ENCODE measurements around the gene ZNF26. TPM values are rescaled to one million over a fixed set of nuclear protein-coding genes. Genes with fewer than 3 reads are reported as not detected.
"Not testable (repeated sequence)": the region's sequence is repeated elsewhere in the genome, so short reads cannot be mapped to it uniquely, and the experiment has no call there.

Gene ZNF26, protein sequence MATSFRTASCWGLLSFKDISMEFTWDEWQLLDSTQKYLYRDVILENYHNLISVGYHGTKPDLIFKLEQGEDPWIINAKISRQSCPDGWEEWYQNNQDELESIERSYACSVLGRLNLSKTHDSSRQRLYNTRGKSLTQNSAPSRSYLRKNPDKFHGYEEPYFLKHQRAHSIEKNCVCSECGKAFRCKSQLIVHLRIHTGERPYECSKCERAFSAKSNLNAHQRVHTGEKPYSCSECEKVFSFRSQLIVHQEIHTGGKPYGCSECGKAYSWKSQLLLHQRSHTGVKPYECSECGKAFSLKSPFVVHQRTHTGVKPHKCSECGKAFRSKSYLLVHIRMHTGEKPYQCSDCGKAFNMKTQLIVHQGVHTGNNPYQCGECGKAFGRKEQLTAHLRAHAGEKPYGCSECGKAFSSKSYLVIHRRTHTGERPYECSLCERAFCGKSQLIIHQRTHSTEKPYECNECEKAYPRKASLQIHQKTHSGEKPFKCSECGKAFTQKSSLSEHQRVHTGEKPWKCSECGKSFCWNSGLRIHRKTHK
- total RNA-seq (1 to 10 TPM; 2.8 to 6.2 (median 4.1) TPM), polyA plus RNA-seq (1 to 10 TPM; 2.3 to 3.0 TPM)
- long read RNA-seq, donor 1, full-length matches to known transcripts, result 4 of 5 reads
- long read RNA-seq, donor 1, partial matches to known transcripts, result 0 of 5 reads
- long read RNA-seq, donor 1, other reads (novel, unspliced or antisense), result 1 of 5 reads
- long read RNA-seq, donor 2, full-length matches to known transcripts, result 4 of 6 reads
- long read RNA-seq, donor 2, partial matches to known transcripts, result 0 of 6 reads
- long read RNA-seq, donor 2, other reads (novel, unspliced or antisense), result 2 of 6 reads
- long read RNA-seq, donor 3, full-length matches to known transcripts, result 8 of 14 reads
- long read RNA-seq, donor 3, partial matches to known transcripts, result 0 of 14 reads
- long read RNA-seq, donor 3, other reads (novel, unspliced or antisense), result 6 of 14 reads

DNA sequence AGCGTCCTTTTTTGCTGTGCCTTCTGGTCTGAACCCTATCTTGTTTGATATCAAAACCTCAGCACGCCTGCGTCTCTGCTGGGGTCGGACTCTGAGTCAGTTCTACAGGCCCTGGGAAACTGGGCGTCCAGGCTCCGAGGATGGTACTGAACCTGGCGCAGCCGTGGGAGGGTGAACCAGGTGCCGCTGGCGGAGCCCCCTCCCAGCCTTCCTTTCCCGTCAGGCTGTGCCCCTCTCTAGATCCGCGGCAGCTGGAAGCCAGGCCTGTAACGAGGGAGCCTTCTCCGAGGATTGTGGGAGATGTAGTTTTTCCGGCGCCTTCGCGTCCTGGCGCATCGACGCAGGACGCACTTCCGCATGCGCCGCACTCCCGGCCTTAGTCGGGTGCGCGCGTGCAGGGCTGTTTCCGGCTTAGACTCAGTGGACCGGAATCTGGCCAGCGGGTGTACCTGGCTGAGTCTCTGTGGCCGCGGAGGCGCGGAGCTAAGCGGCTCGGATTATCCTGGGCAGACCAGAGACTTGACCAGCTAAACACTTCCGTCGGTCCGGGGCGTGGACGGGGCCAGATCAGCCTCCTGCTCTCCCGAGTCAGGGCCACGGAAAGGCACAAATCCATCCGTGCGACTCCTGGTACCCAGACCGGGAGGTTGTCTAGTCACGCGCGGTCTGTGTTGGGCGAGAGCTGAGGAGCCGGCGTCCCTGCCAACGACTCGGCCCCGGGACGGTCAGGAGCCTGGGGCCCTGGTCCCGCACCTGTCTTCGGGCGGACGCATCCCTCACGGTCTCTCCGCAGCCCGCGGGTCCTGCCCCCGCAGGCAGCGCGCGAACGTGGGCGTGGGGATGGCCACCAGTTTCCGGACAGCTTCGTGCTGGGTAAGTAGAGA is at the start of gene ZNF26:
Gene ZNF26 (plus strand): TSS at position 367 of the 884 bp plus-strand sequence. CDS start 474 bp downstream, at position 841.
- no peaks in the 10 kb centered on the region for H3K27me3 ChIP-seq
- H3K9me3 ChIP-seq, result peaks cover 0 to 44% (median 11%) of the 10 kb centered on the region in 11 donors
- TF ChIP-seq, protein P1, sequence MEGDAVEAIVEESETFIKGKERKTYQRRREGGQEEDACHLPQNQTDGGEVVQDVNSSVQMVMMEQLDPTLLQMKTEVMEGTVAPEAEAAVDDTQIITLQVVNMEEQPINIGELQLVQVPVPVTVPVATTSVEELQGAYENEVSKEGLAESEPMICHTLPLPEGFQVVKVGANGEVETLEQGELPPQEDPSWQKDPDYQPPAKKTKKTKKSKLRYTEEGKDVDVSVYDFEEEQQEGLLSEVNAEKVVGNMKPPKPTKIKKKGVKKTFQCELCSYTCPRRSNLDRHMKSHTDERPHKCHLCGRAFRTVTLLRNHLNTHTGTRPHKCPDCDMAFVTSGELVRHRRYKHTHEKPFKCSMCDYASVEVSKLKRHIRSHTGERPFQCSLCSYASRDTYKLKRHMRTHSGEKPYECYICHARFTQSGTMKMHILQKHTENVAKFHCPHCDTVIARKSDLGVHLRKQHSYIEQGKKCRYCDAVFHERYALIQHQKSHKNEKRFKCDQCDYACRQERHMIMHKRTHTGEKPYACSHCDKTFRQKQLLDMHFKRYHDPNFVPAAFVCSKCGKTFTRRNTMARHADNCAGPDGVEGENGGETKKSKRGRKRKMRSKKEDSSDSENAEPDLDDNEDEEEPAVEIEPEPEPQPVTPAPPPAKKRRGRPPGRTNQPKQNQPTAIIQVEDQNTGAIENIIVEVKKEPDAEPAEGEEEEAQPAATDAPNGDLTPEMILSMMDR (IDR thresholded peaks at IDR 0.05), result no peak
- peaks cover 0 to 36% (median 17%) of the 10 kb centered on the region in 9 donors for H3K36me3 ChIP-seq
- H3K4me3 ChIP-seq, result peak within 1 kb of the TSS; percentile 83 to 99 (median 94)
- intact Hi-C loops (cut with DNase I), result loop anchor here in 8 of 10 donors (1.0 to 10.0 kb wide), 9 partner anchors 29 to 195 kb away; partner anchors contain the start of genes ZNF84 (in 7 of the 8), ZNF140 (in 3 of the 8), ZNF605 (in 2 of the 8) and ZNF268 (in 1 of the 8)
- DNase-seq (peak; percentile 89 to 93), ATAC-seq (peak; percentile 99 to 100 (median 100))
- 1% methylated on average over 76 of the region's 76 CpGs for WGBS, 2 donors
- H3K27ac ChIP-seq, result peak within 1 kb of the TSS; percentile 44 to 92 (median 89)
- H3K4me1 ChIP-seq, result peaks cover 0 to 23% (median 14%) of the 10 kb centered on the region in 9 donors

- DNase-seq; H3K4me3 ChIP-seq; H3K27me3 ChIP-seq; ATAC-seq; H3K27ac ChIP-seq; H3K4me1 ChIP-seq; intact Hi-C loops (cut with DNase I): not testable (repeated sequence)
- H3K9me3 ChIP-seq, result peaks cover 0 to 100% (median 61%) of the 10 kb centered on the region in 11 donors
- peaks cover 0 to 68% (median 31%) of the 10 kb centered on the region in 9 donors for H3K36me3 ChIP-seq
- WGBS, 2 donors, result 98% methylated on average over 8 of the region's 8 CpGs
Measured at GRCh38 chr12:132936921-132937320, 49.2 kb upstream of the ZNF26 start.

GRCh38 chr12:132937476-132937875 is 48.7 kb upstream of the ZNF26 start:
- Histone ChIP-seq H3K4me1 (no peaks in the 10 kb centered on the region), H3K36me3 (peaks cover 0 to 68% (median 31%) of the 10 kb centered on the region in 9 donors), H3K27me3 (no peaks in the 10 kb centered on the region), H3K27ac (no peak overlapping the region), H3K4me3 (no peak overlapping the region), H3K9me3 (peaks cover 0 to 100% (median 59%) of the 10 kb centered on the region in 11 donors)
- intact Hi-C loops (cut with DNase I), result no loop called here
- WGBS, 2 donors, result 97 to 98% methylated on average over 2 of the region's 2 CpGs
- ATAC-seq, result no peak
- TF ChIP-seq, protein P1 (IDR thresholded peaks at IDR 0.05), result no peak
- DNase-seq, result no peak

DNA sequence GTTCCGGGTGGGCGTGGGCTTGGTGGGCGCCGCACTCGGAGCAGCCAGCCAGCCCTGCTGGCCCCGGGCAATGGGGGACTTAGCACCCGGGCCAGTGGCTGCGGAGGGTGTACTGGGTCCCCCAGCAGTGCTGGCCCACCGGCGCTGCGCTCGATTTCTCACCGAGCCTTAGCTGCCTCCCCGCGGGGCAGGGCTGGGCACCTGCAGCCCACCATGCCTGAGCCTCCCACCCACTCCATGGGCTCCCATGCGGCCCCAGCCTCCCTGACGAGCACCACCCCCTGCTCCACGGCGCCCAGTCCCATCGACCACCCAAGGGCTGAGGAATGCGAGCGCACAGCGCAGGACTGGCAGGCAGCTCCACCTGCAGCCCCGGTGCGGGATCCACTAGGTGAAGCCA is 47.4 kb upstream of the ZNF26 start:
- ATAC-seq, result not testable (repeated sequence)

More for the DNA sequence above, 47.4 kb upstream of the ZNF26 start:
- H3K4me1 ChIP-seq; H3K27me3 ChIP-seq; H3K4me3 ChIP-seq; DNase-seq; intact Hi-C loops (cut with DNase I); H3K27ac ChIP-seq: not testable (repeated sequence)
- WGBS, 2 donors, result 95 to 96% methylated on average over 21 to 25 of the region's 25 CpGs
- H3K9me3 ChIP-seq, result peaks cover 0 to 100% (median 53%) of the 10 kb centered on the region in 11 donors
- peaks cover 0 to 68% (median 35%) of the 10 kb centered on the region in 9 donors for H3K36me3 ChIP-seq

All from heart right ventricle (tissue), 16 donors.